C4-2B (cell line): ENCODE measurements around the gene DDX60.

Source experiments
- H3K27ac ChIP-seq: fragments of 450-650 bp; 2 replicates; pipeline ENCODE4 v1.5.1; 2017
- CTCF ChIP-seq: fragments of 450-650 bp; conservative IDR thresholded peaks from 2 replicates; pipeline ENCODE4 v1.5.1; 2017; ENCODE audit warnings: mild to moderate bottlenecking
- ZFX ChIP-seq: fragments of 450-650 bp; IDR thresholded peaks from 2 replicates; pipeline ENCODE4 v1.6.1; 2017

Gene DDX60

GRCh38 chr4:168318266-168318895, at the start of gene DDX60:
Gene DDX60 (minus strand): TSS chr4:168318752. CDS start chr4:168311259, 7,493 bp downstream.
- TF ChIP-seq CTCF (peak; percentile 43), ZFX (peak; percentile 38; the same call in 1 of the 2 replicates)
- H3K27ac ChIP-seq = peak within 1 kb of the TSS; percentile 61

GRCh38 chr4:168367065-168367464, 48.5 kb upstream of the DDX60 start:
- TF ChIP-seq ZFX (no peak), CTCF (no peak)
- no peak overlapping the region for H3K27ac ChIP-seq

GRCh38 chr4:168362025-168362401, 43.5 kb upstream of the DDX60 start:
- no peak overlapping the region for H3K27ac ChIP-seq
- TF ChIP-seq CTCF (no peak), ZFX (no peak)

GRCh38 chr4:168361365-168362024, 42.9 kb upstream of the DDX60 start:
- TF ChIP-seq CTCF = no peak
- no peak for TF ChIP-seq ZFX
- H3K27ac ChIP-seq = no peak overlapping the region

GRCh38 chr4:168360271-168360670, 41.7 kb upstream of the DDX60 start:
- TF ChIP-seq ZFX (no peak), CTCF (no peak)
- no peak overlapping the region for H3K27ac ChIP-seq

- no peak for TF ChIP-seq CTCF
- no peak for TF ChIP-seq ZFX
- H3K27ac ChIP-seq = no peak overlapping the region
These were observed 39.4 kb upstream of the DDX60 start for GRCh38 chr4:168357941-168358340.

GRCh38 chr4:168353746-168354145, 35.2 kb upstream of the DDX60 start:
- H3K27ac ChIP-seq = no peak overlapping the region
- TF ChIP-seq ZFX (no peak), CTCF (no peak)
